ENCODE results near the gene SLC28A1. TPM values are rescaled to one million over a fixed set of nuclear protein-coding genes. Genes with fewer than 3 reads are reported as not detected.

The SLC28A1 gene
- total RNA-seq, 1 donor from 2014 or later = 0.19 TPM

GRCh38 chr15:84970843-84971242, 86.4 kb downstream of the SLC28A1 start:
- Mint-ChIP-seq H3K36me3 (no peaks in the 10 kb centered on the region), H3K9me3 (no peaks in the 10 kb centered on the region), H3K27ac (no peak overlapping the region), H3K4me1 (ENCODE audit: unreplicated experiment) (peaks cover 7% of the 10 kb centered on the region), H3K27me3 (no peaks in the 10 kb centered on the region), H3K4me3 (no peak overlapping the region)
- no peak for TF ChIP-seq CTCF (conservative IDR thresholded peaks at IDR 0.05)
- DNase-seq (ENCODE audit: extremely low spot score, unreplicated experiment) = no peak

- no peak overlapping the region for H3K27ac Mint-ChIP-seq
- peaks cover 3% of the 10 kb centered on the region for H3K27me3 Mint-ChIP-seq
- no peak for DNase-seq (ENCODE audit: extremely low spot score, unreplicated experiment)
- no peak overlapping the region for H3K4me3 Mint-ChIP-seq
- no peaks in the 10 kb centered on the region for H3K36me3 Mint-ChIP-seq
- H3K4me1 Mint-ChIP-seq (ENCODE audit: unreplicated experiment) = peaks cover 4% of the 10 kb centered on the region
- H3K9me3 Mint-ChIP-seq = no peaks in the 10 kb centered on the region
- no peak for TF ChIP-seq CTCF (conservative IDR thresholded peaks at IDR 0.05)
These were observed 89.3 kb downstream of the SLC28A1 start for GRCh38 chr15:84973492-84974460.

- H3K4me3 Mint-ChIP-seq = no peak overlapping the region
- H3K9me3 Mint-ChIP-seq = no peaks in the 10 kb centered on the region
- peaks cover 11% of the 10 kb centered on the region for H3K27me3 Mint-ChIP-seq
- peak; percentile 60 for DNase-seq (ENCODE audit: extremely low spot score, unreplicated experiment)
- no peak overlapping the region for H3K27ac Mint-ChIP-seq
- H3K36me3 Mint-ChIP-seq = no peaks in the 10 kb centered on the region
- peaks cover 5% of the 10 kb centered on the region for H3K4me1 Mint-ChIP-seq (ENCODE audit: unreplicated experiment)
- no peak for TF ChIP-seq CTCF (conservative IDR thresholded peaks at IDR 0.05)
These were observed 91.4 kb downstream of the SLC28A1 start for GRCh38 chr15:84975871-84976351.

- Mint-ChIP-seq H3K9me3 (no peaks in the 10 kb centered on the region), H3K27ac (no peak overlapping the region), H3K27me3 (peaks cover 11% of the 10 kb centered on the region), H3K4me3 (no peak overlapping the region), H3K36me3 (no peaks in the 10 kb centered on the region), H3K4me1 (ENCODE audit: unreplicated experiment) (peaks cover 5% of the 10 kb centered on the region)
- TF ChIP-seq CTCF (conservative IDR thresholded peaks at IDR 0.05) = no peak
- DNase-seq (ENCODE audit: extremely low spot score, unreplicated experiment) = peak; percentile 29
These were observed 92.4 kb downstream of the SLC28A1 start for GRCh38 chr15:84976746-84977345.

GRCh38 chr15:84979651-84980050, 95.2 kb downstream of the SLC28A1 start:
- peak overlapping the region; percentile 91 for H3K27ac Mint-ChIP-seq
- H3K27me3 Mint-ChIP-seq = peaks cover 30% of the 10 kb centered on the region
- TF ChIP-seq CTCF (conservative IDR thresholded peaks at IDR 0.05) = no peak
- DNase-seq (ENCODE audit: extremely low spot score, unreplicated experiment) = peak; percentile 67
- peak overlapping the region; percentile 94 for H3K4me3 Mint-ChIP-seq
- no peaks in the 10 kb centered on the region for H3K9me3 Mint-ChIP-seq
- H3K36me3 Mint-ChIP-seq = no peaks in the 10 kb centered on the region
- peaks cover 14% of the 10 kb centered on the region for H3K4me1 Mint-ChIP-seq (ENCODE audit: unreplicated experiment)
